Hepatocyte (in vitro differentiated cells): ENCODE results near the gene MTMR12.

ENCODE experiments used
- EZH2 ChIP-seq: fragments of 200-600 bp; sonication (generic); IDR thresholded peaks from 2 replicates; pipeline ENCODE4 v1.6.1; 2016; ENCODE audit warnings: antibody characterized with exemption, mild to moderate bottlenecking, borderline replicate concordance
- EZH2phosphoT487 ChIP-seq: fragments of 200-600 bp; sonication (generic); IDR thresholded peaks from one replicate; pipeline ENCODE4 v1.6.1; 2018; ENCODE audit warnings: antibody characterized with exemption, mild to moderate bottlenecking, low read depth, moderate library complexity; ENCODE audit not compliant: unreplicated experiment, severe bottlenecking
- TF ChIP-seq, protein P1 (sequence below): fragments of 200-600 bp; sonication (generic); IDR thresholded peaks from 2 replicates; pipeline ENCODE4 v1.5.1; 2016; ENCODE audit warnings: antibody characterized with exemption, mild to moderate bottlenecking; ENCODE audit not compliant: poor library complexity

DNA sequence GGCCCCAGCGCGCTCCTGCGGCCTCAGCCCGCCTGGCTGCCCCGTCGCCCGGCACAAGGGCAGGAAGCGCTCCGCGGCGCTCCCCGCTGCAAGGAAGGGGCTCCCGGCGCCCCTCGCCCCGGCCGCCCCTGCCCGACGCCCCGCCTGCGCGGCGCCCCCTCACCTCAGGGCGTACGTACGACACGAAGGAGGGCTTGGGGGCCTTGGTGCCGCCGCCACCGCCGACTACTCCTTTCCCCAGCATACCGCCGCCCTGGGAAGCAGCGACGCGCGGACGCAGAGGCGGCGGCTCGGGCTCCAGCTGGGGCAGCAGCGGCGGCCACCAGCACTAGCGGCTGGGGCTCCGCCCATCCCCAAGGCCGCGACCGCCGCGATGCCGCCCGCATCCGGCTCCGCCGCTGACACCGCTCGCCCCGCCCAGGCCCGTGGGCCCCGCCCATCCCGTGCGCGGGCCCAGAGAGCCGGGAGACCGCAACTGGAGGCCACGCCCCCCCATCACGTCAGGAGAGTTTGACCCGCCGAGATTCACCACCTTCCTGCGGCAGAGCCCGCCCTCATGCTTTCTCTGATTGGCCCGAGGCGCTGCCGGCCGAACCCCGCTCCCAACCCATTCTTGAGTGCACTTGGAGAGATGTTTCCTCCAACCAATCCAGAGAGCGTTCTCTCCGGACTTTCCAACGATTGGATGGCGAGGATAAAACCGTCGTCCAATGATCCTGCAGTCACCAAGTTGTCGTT lies at the start of gene MTMR12:
- TF ChIP-seq, protein P1, sequence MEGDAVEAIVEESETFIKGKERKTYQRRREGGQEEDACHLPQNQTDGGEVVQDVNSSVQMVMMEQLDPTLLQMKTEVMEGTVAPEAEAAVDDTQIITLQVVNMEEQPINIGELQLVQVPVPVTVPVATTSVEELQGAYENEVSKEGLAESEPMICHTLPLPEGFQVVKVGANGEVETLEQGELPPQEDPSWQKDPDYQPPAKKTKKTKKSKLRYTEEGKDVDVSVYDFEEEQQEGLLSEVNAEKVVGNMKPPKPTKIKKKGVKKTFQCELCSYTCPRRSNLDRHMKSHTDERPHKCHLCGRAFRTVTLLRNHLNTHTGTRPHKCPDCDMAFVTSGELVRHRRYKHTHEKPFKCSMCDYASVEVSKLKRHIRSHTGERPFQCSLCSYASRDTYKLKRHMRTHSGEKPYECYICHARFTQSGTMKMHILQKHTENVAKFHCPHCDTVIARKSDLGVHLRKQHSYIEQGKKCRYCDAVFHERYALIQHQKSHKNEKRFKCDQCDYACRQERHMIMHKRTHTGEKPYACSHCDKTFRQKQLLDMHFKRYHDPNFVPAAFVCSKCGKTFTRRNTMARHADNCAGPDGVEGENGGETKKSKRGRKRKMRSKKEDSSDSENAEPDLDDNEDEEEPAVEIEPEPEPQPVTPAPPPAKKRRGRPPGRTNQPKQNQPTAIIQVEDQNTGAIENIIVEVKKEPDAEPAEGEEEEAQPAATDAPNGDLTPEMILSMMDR = no peak
- TF ChIP-seq EZH2phosphoT487 (no peak), EZH2 (no peak)
